GM21529 (cell line): ENCODE data around the gene ADAMTS17.

ENCODE experiments used
- ATAC-seq: cut with Tn5 transposase; IDR thresholded peaks from one replicate; pipeline ENCODE4 v1.9.1; 2021; ENCODE audit not compliant: unreplicated experiment

ADAMTS17 gene

DNA sequence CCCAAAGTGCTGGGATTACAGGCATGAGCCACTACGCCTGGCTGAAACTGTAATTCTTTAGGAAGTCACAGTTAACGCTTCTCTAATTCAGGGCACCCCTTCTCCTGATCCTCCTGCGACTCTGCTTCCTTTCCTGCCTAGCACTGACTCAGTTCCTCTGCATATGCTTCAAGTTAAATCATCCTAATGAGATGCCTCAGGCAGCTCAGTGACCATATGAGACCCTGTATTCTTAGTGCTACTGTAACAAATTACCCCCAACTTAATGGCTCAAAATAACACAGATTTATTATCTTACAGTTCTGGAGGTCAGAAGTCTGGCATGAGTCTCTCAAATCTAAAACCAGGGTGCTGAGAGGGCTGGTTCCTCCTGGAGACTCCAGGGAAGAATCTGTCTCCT, 336.8 kb downstream of the ADAMTS17 start:
- no peak for ATAC-seq

DNA sequence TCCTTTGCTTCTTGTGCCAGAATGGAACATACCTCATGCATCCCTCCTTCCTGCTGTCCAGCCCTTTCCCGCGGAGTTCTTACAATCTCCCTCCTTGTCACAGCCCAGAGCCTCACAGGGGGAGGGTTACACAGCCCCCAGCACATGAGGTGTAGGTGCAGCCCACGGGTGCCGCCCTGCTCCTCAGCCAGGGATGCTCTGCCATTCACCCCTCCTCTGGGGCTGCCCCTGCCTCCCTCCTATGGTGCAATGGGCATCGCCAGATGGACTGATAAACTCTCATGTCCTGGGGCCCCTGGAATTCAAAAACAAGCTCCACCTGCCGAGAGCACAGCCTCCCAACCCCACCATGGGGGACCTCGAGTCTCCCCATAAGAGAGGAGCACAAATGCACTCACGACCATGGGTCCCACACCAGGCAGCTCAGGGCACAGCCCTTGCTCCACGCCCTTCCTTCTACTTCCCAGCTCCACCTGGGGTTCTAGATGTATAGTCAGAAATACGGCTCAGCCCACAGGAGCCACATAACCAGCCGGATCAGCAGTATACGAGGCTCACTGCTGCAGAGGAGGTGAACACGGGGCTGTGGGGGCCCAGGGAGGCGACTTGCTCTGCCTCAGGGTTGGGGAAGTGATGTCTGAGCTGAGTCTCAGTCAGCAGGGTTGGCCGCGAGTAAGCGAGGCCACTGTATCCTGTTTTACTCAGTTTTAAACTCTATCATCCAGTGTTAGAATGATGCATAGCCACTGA, 338.8 kb downstream of the ADAMTS17 start:
- ATAC-seq: no peak

DNA sequence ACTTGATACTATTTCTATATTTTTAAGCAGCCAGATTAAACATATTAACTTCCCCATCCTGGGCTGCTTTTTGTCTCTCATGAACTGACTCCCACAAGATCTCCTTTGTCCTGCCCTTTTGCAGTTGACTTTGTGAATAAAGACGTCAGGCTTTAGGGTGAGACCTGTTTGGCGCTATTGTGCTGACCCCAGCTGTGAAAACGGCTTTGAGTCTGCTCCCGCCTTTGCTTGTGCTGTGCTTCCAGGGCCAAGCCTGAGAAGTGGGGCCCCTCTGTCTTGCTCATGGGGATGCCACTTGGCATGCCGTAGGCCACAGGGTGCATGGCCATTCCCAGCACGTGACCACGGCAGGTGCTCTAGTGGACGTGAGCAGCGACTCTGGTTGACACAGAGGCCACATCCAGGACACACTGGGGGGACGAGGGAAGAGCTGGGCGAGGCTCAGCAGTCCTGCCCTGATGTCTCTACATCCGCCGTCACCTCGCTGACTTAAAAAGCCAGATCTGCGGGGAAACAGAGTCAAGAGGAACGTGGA, 339.6 kb downstream of the ADAMTS17 start:
- ATAC-seq: no peak

DNA sequence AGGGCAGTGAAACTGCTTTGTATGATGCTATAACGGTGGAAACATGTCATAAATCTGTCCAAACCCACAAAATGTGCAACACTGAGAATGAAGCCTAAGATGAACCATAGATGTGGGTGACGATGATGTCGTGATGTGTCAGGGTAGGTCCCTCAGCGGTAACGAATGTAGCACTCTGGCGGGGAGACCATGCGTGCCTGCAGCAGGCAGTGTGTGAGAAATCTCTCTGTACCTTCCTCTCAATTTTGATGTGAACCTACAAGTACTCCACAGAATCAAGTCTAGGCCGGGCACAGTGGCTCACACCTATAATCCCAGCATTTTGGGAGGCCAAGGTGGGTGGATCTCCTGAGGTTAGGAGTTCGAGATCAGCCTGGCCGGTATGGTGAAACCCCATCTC, 340.4 kb downstream of the ADAMTS17 start:
- ATAC-seq: no peak

DNA sequence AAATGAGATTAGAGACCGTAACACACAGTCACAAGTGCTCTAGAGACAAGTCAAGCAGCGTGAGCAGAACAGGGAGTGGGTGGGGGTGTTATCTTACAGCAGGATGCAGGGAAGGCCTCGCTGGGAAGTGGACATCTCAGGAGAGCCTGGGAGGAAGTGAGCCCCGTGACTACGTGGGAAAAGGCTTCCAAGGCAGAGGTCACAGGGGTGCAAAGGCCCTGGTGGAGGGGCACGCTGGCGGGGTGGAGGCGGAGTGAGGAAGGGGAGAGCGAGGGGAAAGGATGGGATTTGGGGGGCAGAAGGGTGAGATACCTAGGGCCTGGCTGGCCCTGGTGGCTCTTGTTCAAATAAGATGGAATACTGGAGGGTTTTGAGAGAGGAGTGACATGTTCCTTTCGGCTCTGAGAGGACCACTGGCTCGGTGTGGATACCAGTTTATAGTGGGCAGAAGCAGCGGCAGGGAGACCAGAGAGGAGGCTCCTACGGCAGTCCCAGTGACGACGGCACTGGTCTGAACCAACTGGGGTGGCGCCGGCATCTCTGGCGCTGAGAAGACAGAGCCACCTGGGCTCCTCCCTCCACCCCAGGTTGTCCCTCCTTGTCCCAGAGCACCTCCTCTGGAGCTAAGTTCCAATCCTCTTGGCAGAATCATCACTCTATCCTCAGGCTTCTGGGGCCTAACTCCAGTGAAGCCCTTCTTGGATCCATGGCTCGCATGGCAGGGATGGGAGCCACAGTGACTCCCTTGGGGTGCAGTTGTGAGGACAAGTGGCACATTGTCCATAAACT, 342.3 kb downstream of the ADAMTS17 start:
- ATAC-seq: no peak

DNA sequence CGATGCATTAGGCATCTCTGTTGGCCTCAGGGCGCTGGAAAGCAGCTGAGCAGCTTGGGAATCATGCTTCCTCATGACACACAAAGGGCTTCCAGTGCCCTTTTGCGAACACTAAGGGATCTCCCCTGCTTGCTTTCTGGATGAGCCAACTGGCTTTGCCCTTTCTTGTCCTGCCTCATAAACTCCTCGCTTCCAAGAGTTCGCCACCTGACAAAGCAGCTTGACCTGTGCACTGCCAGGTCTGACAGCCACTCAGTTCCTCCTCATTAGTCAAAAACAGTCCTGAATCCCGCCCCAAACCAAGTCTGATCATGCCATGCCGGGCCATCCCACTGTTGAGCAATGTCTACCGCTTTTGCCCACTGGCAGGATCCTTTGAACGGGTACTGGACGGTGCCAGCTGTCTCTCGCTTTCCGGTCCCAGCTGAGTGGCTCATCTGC, 343.1 kb downstream of the ADAMTS17 start:
- no peak for ATAC-seq

DNA sequence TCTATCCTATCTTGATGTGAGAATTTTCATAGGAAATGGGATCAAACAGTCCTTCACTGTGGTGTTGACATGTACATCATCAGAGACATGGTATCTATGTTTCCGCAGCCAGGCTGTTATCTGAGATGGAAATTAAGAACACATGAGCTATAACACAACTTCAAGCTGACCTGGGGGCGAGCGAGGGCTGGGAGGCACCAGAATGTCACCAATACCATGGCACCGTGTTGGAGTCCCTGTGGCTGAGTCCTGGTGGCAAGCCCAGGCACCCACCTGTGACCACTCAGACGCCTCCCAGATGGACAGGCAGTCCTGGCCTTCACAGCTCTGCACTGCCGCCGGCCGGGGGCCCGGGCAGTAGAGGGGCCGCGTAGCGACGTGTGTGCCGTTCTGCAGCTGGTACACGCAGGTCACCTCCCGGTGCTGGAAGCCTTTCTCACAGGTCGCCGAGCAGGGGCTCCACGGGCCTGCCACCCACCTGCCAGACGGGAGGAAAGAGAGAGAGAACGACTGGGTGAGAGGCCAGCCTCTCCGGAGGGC, 344.6 kb downstream of the ADAMTS17 start:
- no peak for ATAC-seq

DNA sequence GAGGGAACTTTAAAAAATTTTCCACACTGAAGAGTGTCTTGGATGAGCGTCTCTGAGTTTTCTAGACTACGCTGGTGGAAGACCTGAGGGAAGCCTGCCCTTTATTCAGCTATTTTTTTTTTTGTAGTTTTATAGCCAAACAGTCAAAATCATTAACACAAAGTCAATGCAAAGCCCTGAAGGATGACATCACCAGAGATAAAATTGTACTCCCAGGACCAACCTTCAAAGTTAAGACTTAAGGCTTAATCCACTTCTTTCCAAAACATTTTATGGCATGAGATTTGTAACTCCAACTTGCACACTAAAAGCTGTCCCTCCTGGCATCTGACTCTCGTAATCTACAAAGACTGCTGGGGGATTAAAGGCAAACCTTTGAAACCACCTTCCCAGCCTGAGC, 345.1 kb downstream of the ADAMTS17 start:
- ATAC-seq: no peak

DNA sequence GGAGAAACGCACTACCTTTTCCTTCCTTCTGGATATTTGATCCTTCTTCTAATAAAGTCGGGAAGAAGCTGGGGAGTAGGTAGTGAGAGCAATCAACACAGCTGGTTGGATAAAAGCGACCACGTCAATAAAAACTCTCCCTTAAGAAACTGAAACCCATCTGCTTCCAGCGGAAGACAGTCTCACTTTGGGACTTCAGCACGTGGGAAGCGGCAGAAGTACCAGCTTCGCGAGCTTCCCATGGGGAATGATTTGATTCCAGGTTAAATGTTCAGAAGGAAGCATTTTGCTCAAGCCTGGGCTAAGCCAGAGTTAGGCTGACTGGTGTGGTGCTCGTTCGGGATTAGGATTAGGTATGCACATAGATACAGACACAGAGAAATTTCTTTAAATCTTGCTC, 346.2 kb downstream of the ADAMTS17 start:
- ATAC-seq: no peak

DNA sequence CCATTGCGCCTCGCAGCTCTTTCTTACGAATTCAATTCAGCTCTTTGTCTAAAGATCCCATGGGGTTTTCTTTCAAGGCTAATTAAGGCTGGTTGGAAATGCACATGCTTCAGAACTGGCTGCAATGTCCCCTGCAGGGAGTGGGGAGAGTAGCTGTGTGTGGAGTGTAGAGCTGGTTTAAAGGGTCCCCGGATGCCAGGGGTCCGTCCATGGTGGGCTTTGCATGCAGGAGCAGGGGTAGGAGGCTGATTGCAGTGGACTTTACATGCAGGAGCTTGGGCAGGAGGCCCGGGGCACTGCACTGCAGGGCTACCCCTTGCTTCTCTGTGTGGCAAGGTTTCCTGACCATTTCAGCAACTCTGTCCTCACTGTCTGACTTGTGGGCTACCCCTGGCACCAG, 346.9 kb downstream of the ADAMTS17 start:
- ATAC-seq: no peak

DNA sequence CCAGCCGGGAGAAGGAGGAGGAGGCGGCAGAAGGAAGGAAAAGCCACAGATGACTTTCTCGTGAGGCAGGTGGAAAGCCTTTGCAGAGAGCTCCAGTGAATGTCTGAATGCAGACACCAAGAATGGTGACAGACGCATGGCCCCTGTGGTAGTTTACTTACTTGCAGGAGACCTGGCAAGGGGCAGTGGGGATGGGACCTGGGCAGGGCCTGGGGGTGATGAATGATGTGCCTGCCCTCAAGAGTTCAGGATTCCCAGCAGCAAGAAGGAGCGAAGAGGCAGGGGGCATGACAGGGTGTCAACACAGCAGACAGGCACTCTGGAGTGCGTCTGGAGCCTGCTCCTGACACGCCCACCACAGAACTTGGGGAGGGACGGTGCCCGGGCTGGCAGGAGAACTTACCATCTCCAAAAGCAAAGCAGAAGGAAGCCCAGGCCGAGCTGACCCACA, 348.1 kb downstream of the ADAMTS17 start:
- ATAC-seq: no peak

DNA sequence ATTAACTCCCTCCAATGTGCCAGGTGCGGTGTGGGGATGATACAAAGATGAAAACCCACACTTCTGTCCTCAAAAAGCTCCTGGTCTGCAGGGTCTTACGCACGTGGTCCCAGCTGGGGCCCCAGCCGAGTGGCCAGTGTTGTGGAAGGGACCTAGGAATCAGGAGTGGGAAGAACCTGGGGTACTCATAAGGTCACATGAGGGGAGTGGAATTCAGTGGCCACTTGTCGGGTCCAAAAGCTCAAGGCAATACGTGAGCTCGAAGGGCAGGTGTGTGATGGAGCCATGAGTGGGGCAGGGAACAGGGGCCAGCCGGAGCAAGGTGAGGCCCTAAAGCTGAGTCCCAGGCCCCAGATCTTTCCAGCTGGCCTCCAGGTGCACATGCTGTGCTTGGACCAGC, 348.5 kb downstream of the ADAMTS17 start:
- no peak for ATAC-seq

DNA sequence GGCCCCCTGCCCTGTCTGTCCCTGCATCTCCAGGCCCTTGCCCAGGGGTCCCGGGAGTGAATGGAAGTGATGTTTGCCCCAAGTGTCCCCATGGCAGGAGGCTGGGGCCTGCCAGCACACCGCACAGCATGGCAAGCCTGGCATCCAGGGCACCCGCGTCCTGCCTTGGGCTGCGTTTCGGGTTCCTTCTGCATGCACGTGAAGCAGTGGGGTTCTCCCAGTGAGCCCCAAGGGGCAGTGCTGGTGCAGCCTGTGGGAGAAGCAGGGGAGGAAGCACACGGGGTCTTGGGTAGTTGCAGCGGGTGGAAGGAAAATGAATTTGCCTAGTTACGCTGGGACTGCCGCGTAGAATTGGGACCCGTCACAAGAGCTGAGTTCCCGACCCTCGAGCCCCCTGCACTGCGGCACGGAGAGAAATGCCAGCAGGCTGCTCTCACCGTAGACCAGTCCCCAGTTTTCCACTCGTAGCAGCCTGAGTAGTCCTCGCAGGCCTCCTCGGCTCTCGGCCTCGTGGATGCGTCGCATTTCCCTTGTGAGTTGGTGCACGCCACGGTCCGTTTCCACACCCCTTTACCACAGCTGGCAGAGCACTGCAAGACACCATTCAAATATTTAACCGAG, 349.1 kb downstream of the ADAMTS17 start:
- no peak for ATAC-seq

DNA sequence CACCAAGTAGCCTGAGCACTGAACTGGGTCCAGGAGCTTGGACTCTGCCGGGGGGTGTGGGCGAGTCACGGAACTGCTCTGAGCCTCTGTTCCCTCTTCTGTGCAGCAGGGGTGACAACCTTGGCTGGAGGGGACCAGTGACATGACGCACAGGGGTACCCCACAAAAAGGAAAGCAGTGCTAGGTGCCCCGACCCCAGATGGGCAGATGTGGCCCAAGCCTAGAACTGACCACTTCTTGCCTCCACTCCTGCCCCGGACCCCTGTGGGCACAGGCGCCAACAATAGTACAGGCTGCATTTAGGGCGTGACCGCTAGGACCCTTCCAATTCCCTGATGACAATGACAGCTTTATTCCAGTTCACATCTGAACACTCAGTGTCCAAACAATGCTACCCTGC, 352.7 kb downstream of the ADAMTS17 start:
- no peak for ATAC-seq

DNA sequence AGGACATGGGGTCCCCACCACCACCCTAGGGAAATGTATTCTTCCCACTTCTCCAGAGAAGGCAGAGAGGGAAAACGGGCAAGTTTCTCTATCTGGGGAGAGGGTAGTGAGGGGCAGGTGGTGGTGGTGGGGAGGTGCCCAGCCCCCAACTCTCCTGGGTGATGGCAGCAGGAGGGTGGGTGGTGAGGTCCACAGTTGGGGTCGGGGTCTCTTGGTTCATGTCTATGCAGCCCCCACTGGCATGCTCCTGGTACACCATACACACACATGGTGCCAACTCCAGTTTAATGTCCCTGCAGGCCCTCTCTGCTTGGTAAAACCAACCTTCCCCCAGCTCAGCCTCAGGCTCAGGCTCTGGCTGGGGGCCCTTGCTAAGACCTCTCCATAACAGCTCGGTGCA, 354.1 kb downstream of the ADAMTS17 start:
- no peak for ATAC-seq

DNA sequence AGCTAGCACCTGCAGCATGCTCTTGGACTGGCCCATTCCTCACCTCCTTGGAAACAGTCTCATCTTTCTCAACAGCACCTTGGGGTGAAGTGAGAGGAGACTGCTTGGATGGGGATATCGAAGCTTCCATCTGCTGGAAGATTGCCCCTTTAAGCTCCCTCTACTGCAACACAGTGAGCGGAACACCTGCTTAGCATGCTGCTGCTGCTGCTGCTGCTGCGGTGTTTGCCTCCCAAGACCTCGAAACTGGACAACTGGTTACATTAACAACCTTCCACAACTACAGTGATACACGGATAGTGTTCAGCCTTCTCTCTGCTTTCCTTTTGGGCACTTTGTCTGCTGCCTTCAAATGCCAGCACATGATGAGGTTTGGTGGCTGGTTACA, 354.7 kb downstream of the ADAMTS17 start:
- no peak for ATAC-seq

DNA sequence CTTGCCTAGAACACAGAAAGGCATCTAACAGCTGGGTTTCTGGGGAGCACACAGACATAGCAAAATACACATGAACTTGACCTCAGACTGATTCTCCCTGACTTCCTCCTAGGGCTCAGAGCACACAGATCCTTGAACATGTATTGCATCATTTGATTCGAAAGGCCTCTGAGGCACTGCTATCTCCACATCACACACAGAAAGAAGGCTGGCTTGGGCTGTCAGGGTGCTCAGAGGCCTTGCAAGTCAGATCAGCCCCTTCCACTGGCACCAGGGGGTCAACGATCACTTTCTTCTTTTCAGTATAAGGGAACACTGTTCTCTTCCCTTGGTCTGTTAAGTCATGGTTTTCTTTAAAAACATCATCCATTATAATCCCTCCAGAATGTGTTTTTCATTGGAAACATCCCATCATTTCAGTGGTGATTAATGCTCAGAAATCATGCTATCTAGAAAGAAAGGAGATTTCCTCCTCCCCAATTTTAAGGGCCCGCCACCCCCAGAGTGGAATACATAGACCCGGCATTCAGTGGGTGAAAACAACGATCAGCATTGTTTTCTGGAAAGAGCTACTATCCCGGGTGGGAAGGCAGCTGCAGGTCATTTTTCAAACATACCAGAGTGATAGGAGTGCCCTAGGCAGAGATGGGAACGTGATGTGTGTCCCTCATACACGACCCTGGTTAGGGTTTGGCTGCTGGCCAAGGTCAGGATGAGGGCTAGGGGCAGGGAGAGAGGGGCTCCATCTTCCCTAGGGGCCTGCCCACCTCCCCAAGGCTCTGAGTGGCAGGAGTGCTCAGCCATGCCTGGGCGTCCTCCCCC, 355.3 kb downstream of the ADAMTS17 start:
- ATAC-seq: no peak

DNA sequence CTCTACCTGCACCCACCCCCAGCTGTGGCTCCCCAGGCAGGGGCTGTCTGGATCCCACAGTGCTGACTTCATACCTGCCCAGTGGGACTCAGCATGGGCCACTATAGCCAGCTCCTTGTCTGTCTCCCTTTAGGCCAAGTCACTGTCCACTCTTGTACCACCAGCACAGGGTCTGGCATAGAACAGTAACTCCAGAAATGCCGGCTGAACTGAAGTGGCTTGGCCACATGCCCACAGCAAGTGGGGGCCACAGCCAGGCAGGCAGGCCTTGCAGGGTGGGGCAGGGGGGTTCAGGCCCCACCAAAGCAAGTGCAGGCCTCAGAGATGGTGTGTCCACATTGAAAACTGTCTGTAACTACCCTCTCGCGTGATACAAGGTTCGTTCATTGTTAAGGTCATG, 355.9 kb downstream of the ADAMTS17 start:
- no peak for ATAC-seq

DNA sequence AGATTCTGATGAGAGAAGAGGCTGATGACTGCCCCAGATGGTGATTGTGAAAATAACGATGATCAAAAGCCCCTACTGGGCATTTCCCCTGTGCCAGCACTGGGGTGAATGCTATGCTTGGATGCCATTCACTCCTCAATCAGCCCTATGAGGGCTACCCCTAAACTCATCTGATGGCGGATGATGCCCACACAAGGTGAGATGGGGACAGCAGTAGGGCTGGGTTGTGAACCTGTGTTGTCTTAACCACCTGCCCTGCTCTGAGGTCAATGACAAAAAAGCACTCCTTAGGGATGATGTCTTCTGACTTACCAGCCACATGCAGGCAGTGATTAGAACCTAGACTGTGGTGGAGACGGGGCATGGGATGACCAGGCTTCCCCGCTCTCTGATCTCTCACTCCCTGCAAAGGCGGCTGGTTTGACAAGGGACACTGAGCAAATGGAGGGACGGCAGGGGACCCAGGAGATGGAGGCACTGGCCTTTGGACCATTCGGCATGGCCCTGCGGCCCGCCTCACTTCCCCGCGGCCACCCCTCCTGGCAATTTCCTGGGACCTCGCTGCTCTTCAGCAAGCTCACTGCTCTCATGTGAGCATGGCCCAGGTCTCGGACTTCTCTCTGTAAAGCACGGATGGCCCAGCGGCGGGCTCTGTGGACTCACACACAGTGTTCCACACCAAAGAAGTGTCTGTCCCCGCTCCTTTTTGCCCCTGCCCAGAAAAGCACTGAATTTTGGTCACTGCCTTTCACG, 357.1 kb downstream of the ADAMTS17 start:
- no peak for ATAC-seq

DNA sequence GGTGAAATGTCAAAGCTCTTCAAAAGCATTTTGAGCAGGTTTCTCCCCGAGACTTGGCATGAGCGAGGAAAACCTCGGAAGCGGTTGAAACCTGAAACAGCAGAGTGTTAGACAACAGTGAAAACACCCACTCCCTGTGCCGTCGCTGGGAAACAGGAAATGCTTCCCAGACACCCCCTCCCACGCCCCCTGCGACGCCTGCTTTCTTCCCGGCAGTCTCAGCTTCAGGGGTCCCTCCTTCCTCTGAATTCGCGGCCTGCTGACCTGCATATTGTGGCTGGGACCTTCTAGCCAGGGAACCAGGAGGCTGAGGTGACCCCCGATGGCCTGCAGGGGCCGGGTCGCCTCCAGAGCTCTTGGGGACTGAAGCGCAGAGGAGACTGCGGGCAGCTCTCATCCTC, 357.9 kb downstream of the ADAMTS17 start:
- no peak for ATAC-seq
